Measurements from ENCODE around the gene AKR7A2.
"Not testable (repeated sequence)": the region's sequence is repeated elsewhere in the genome, so short reads cannot be mapped to it uniquely, and the experiment has no call there.

Gene AKR7A2

DNA sequence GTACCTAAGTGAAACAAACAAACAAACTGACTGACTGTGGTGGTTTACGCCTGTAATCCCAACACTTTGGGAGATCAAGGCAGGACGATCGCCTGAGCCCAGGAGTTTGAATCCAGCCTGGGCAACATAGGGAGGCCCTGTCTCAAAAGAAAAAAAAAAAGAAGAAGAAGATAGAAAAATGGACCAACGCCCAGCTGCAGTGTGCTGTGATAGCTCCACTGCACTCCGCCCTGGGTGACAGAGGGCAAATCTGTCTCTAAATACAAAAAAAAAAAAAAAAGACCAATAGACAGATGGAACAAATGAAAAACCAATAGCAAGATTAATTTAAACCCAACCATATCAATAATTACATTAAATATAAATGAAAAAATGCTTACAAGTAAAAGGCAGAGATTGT is 37.3 kb downstream of the AKR7A2 start:
- DNase-seq = no peak
- intact Hi-C loops (cut with DNase I) = no loop called here

DNA sequence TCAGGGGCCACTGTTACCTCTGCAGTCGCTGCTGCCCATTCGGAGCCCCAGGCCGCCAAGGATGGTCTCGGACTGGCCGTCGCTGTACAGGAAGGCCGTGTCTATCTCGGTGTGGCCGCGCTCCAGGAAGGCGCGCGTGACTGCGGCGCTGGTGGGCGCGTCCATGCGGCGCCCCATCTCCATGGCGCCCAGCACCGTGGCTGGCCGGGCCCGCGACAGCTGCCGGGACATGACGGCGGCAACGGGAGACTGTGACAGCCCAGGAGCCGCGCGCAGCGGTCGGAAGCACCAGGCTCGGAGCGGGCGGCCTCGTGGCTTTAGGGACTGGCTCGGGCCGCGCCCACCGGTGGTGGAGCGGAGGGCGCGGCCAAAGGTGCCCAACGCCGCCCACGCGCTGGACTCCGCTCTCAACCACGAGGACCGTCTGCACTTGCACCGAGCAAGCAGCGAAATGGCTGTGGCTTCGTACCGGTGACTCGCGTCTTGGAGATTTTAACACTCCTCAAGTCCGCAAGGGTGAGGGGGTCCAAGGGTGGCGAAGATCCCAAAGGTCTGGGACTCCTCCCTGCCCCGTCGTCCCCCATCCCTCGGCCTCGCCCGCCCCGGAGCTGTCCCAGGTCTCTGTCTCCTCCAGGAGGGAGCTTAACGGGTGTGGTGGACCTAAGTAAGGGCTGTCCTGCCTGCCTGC is 38.0 kb downstream of the AKR7A2 start:
- intact Hi-C loops (cut with DNase I) = not testable (repeated sequence)

DNA sequence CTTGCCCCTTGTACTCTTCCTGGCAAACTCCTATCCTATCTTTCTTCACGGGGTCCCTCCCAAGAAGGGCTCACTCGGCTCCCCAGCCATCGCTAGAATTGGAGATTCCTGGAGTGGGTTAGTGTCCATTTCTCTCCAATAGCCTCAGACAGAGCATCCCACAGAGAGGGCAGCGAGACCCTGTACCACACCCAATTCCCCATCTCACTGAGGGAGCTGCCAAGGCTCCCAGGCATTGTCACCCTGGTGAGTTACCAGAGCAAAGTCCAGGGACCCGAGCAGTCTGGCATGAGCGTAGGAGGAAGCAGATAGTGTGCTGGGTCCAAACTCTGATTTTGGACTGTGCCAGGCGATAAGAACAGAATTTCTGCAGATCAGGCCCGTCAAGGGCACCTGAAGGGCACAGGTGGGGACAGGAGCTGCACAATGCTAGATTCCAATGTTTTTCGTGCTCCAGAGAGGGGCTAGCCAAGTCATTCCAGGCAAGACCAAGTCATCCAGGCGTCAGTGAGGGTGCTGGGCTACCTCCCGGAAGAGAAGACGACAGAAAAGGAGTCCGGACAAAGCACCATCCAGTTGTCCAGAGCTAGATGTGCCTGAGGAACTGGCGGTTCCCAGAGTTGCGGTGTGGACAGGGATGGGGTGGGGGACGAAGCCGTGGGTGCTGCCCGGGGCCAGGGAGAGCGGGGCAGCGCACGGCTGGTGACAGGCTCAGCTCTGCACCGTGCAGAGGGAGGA is 38.7 kb downstream of the AKR7A2 start:
- intact Hi-C loops (cut with DNase I) = no loop called here
- no peak for DNase-seq

More for the DNA sequence above, 38.0 kb downstream of the AKR7A2 start:
- not testable (repeated sequence) for DNase-seq

DNA sequence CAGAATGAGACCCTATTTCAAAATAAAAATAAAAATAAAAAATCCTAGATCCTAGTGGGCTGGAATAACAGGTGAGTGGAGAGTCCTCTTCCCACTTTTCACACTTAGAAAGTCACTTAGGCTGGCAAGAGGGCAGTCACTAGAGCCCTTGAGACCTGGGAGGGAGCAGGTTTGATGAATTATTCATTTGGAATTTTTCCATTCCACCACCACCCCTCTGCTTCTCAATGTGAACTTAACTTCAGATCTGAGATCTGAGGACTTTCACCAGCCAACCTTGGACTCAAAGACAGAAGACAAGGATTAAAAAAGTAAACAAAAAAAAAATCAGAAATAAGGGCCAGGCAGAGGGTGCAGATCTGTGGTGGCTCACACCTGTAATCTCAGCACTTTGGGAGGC is 39.9 kb downstream of the AKR7A2 start:
- DNase-seq = no peak
- intact Hi-C loops (cut with DNase I) = no loop called here

DNA sequence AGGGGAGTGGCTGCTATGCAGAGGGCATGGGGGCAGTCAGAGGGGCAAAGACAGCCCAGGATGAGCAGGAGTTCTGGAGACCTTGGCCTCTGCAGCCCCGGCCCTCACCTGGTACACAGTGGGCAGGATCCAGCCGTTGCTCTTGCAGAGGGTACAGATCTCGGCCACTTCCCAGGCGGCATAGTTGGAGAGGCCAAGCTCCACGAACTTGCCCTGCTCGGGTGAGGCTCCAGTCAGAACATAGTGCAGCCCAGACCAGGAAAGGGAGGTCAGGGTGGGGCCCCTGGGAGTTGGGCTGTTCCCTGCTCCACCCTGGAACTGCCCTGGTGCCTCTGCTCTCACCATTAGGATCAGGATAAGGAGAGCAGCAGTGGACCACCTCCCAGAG is 41.6 kb downstream of the AKR7A2 start:
- DNase-seq; intact Hi-C loops (cut with DNase I): not testable (repeated sequence)

DNA sequence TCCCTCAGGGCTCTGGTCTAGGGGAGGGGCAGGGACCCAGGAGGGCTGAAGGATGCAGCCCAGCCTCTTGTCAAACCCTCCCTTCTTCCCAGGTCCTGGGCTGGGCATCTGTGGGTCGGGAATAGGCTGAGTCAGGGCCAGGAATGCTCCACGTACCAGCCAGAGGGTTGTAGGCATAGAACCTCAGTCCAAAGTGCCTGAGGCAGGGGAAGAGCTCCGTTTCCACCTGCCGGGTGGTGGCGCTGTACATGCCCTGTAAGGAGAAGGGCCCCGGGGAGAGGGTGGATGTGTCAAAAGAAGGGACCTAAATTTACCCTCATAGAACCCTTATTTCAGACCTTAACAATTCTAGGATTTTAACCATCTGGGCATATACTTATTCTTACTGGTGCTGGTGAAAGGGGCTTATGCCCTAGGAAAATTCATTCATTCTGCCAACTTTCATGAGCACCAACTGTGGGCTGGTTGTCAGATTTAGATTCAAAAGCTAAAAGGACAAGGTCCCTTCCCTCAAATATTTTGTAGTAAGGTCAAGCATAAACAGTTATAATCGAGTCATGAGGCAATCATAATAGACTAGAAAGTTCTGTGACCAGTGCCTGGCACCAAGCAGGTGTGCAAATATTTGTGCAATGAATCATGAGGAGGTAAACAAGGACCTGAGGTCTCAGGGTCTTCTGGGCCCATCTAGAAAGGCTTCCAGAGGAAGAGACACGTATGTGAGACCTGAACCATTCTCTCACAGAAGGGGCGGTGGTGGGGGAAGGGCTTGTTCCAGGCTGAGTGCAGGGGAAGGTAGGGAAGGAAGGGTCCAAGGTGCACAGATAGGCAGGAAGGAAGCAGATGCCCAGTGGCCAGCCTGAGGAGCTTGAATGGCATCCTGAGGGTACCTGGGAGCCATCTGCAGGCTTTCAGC is 42.3 kb downstream of the AKR7A2 start:
- DNase-seq; intact Hi-C loops (cut with DNase I): not testable (repeated sequence)

DNA sequence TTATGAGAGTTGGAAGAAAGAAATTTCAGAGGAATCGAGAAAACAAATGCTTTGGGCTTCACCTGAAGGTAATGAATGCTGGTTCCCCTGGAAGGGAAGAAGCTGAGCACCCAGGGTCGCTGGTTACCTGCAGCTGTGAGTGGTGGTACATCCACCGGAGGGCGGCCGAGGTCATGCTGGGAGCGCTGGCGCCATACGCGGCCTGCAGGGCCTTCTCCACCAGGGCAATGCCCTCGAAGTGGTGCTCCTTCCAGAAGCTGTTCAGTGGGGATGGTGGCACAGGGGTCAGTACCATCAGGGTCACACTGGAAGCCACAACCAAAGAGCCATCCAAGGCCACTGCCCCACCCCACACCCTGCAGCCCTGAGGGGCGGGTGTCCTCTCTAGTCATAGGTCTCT is 43.5 kb downstream of the AKR7A2 start:
- intact Hi-C loops (cut with DNase I) = no loop called here
- no peak for DNase-seq

DNA sequence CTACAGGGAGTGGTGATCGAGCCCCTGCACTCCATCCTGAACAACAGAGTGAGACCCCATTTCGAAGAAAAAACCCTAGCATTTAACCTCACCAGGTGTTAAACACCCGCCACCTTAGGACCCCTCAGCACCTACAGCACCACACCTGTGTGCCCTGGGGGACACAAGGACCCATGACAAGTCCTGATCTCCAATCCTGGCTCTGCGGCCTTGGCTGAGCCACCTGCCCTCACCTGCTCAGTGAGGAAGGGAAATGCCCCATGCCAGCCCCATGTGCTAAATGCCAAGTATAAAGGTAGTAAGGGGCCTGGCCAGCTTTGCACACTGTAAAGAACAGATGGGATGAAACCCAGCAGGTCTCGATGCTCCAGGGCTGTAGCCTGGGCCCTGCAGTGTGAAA is 49.2 kb downstream of the AKR7A2 start:
- intact Hi-C loops (cut with DNase I) = no loop called here
- DNase-seq = no peak

DNA sequence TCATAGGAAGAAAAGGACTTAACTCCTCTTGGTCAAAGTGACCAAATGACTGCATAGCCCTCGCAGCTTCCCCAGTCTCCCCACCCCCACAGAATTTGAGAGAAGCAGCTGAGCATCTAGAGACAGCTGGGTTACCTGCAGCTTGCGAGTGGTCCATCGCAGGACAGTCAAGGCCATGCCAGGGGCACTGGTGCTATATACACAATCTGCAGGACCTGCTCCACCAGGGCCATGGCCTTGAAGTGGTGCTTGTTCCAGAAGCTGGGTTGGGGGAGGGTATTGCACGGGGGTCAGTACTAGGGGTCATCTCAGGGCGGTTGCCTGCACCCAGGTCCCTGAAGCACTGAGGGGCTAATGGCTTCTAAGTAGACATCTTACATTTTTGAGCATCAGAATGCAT is 49.9 kb downstream of the AKR7A2 start:
- DNase-seq = no peak
- intact Hi-C loops (cut with DNase I) = no loop called here

DNA sequence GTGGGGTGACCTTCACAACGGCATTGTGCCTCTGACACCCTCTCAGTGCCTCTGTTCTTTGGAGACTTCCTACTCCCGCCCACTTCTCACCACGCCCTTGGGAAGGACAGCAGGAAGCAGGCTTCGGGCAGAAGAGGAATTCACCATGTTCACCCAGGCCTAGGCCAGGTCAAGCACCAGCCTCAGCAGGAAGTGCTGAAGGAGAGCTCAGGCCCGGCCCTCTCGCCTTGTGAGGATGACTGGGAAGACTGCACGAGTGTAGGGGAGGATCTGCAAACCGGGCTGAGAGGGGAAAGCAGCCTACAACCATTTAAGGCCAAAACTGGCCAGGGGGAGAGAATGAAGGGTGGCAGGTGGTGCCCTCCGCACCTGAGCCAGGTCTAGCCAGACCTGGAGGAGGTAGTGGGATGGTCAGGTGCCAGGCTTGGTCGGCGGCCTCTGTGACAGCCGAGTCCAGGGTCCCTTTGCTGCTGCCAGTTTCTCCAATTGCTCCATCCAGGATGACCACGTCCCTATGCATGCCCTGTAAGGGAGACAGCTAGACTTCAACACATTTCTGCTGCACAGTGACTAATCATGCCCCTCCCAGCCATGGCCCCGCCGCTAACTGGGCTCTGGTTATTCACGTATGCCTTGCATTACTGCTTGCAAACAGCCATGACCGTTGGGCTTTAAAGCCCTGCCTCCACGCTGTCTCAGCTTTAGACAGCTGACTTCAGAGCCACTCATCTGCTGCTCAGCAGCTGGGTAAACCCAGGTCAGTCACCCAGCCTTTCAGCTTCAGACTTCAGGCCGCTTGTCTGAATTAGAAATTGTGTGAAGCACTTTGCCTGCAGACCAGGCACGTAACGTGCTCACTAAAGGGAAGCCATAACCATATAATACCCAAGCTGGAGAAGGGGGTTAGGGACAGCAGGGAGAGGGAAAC is 51.5 kb downstream of the AKR7A2 start:
- intact Hi-C loops (cut with DNase I) = no loop called here
- DNase-seq = peak in 1 of 42 donors; percentile 16

DNA sequence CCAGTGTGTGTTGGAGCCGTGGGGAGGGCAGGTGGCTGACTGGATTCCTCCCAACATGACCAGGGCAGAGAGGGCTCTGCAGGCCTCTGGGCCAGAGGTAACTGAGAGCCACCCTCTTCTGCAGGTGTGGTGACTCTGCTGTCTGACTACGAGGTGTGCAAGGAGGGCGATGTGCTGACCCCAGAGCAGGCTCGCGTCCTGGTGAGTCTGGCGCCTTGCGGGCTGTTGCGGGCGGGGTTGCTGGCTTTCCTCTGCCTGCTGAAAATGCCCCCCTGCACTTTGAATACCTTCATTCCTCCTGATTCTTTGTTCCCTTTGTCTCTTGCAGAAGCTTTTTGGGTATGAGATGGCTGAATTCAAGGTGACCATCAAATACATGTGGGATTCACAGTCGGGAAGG is 53.6 kb downstream of the AKR7A2 start:
- DNase-seq = no peak
- intact Hi-C loops (cut with DNase I) = no loop called here

DNA sequence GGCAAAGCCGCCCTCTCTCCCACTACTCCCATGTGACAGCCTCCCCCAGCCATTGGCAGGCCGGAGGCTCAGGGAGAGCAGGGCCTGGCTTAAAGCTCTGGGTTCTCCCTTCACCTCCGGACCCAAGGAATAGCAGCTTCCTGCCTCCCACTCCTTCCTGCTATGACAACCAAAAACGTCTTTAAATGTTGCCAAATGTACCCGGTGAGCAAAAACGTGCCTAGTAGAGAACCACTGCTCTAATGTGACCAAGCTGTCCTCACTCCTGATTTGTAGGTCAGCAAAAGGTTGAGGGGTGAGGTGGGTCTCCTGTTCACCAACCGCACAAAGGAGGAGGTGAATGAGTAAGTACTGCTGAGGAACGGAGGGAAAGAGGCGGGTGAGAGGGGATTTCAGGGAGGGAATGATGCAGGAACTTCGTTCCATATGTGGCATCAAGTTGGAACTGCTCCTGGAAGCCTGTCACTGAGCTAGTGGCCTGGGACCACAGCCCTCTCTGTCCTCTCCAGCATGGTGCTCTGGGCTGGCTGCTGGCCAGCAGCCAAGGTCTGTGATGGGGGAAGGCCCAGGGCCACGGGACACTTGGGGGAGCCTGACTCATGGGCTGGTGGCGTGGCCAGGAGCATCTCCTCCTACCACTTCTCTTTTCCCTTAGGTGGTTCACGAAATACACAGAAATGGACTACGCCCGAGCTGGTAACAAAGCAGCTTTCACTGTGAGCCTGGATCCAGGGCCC is 54.6 kb downstream of the AKR7A2 start:
- intact Hi-C loops (cut with DNase I) = no loop called here

DNA sequence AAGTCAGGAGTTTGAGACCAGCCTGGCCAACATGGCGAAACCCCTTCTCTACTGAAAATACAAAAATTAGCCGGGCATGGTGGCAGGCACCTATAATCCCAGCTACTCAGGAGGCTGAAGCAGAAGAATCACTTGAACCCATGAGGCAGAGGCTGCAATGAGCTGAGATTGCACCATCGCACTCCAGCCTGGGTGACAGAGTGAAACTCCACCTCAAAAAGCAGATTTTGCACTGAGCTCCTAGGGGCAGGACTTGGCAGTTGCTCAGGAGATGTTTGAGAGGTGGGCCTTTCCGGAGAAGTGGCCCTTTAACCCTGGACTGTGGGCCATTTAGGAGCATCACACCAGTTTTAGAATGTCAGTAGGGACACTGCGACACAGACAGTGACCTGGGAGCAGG is 55.6 kb downstream of the AKR7A2 start:
- intact Hi-C loops (cut with DNase I); DNase-seq: not testable (repeated sequence)

More for the DNA sequence above, 54.6 kb downstream of the AKR7A2 start:
- DNase-seq = peak in 3 of 42 donors; percentile 13 to 46 (median 18)

DNA sequence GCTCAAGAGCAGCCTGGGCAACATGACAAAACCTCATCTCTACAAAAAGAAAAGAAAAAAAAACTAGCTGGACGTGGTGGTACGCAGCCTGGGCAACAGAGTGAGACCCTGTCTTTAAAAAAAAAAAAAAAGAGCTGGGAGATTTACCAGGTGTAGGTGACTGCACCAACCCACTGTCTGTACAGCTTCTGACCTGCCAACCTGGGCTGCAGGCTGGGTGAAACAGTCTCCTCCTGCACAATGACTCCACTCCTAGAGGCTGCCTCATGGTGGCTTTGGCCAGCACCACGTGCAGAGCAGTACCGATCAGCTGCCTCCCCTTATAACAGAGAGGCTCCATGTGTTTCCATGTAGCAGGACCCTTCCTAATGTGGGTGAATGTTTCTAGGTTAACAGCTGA is 56.7 kb downstream of the AKR7A2 start:
- intact Hi-C loops (cut with DNase I) = no loop called here
- no peak for DNase-seq

DNA sequence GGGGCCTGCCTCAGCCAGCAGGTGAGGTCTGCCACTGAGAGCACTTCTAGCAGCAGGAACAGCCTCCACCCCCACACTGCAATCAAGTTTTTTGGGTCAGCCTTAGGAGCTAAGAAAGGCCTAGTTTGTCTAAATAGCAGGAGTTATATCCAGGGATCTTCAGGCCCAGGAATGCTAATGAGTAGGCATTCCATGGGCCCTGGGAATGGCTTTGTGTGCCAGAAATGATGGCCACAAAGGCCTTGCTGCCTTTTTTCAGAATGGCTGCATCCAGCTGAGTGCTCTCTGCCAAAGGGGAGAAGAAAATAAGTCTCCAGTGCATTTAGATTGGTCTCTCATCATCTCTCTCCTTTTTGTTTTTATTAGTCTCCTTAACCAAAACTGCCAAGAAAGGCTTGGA is 57.5 kb downstream of the AKR7A2 start:
- peak in 8 of 42 donors; percentile 9 to 50 (median 32) for DNase-seq
- intact Hi-C loops (cut with DNase I) = loop anchor here (5.0 kb wide), 2 partner anchors 42 to 58 kb away; partner anchors contain the start of genes AKR7A2, SLC66A1 and UBR4

Data from head of caudate nucleus (tissue), 42 donors.